ENCODE data around the gene KRTAP10-6.
"Not testable (repeated sequence)": the region's sequence is repeated elsewhere in the genome, so short reads cannot be mapped to it uniquely, and the experiment has no call there.

KRTAP10-6 gene

DNA sequence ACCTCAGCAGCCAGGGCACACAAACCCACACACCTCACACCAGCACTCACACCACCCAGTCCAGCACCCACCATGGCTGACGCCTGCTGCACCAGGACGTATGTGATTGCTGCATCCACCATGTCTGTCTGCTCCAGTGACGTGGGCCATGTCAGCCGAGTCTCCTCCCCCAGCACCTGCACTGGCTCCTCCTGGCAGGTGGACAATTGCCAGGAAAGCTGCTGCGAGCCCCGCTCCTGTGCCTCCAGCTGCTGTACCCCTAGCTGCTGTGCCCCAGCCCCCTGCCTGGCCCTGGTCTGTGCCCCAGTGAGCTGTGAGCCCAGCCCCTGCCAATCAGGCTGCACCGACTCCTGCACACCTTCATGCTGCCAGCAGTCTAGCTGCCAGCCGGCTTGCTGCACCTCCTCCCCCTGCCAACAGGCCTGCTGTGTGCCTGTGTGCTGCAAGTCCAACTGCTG is 19.8 kb upstream of the KRTAP10-6 start, which contains the start of gene KRTAP10-8:
Gene KRTAP10-8, plus strand, starts transcription at position 51 of the 458 bp plus-strand sequence. Its CDS starts 22 bp downstream, at position 73.
- no peak for ATAC-seq
- TF ChIP-seq GLIS3 (CRISPR knock-in tag; IDR thresholded peaks at IDR 0.05) (no peak), ZFP30 (CRISPR knock-in tag; IDR thresholded peaks at IDR 0.05) (no peak), ISL1 (CRISPR knock-in tag; IDR thresholded peaks at IDR 0.05) (no peak), RARB (CRISPR knock-in tag; IDR thresholded peaks at IDR 0.05) (no peak), SNAI2 (CRISPR knock-in tag; IDR thresholded peaks at IDR 0.05) (no peak), CSDC2 (CRISPR knock-in tag; IDR thresholded peaks at IDR 0.05) (no peak), TOX (CRISPR knock-in tag; IDR thresholded peaks at IDR 0.05; ENCODE audit: borderline replicate concordance) (no peak), ARNTL (CRISPR knock-in tag; IDR thresholded peaks at IDR 0.05; ENCODE audit: borderline replicate concordance, low read depth) (no peak), ZNF70 (CRISPR knock-in tag; IDR thresholded peaks at IDR 0.05) (no peak), ZNF8 (CRISPR knock-in tag; IDR thresholded peaks at IDR 0.05) (no peak), PPARA (CRISPR knock-in tag; IDR thresholded peaks at IDR 0.05; ENCODE audit: borderline replicate concordance) (no peak), OSR1 (CRISPR knock-in tag; IDR thresholded peaks at IDR 0.05) (no peak), BACH2 (CRISPR knock-in tag; IDR thresholded peaks at IDR 0.05; ENCODE audit: borderline replicate concordance) (no peak), ZFP3 (CRISPR knock-in tag; IDR thresholded peaks at IDR 0.05) (no peak), ZNF565 (CRISPR knock-in tag; conservative IDR thresholded peaks at IDR 0.05; ENCODE audit: low read depth) (no peak), ESRRG (CRISPR knock-in tag; IDR thresholded peaks at IDR 0.05) (no peak), ZC3H10 (CRISPR knock-in tag; IDR thresholded peaks at IDR 0.05) (no peak), TCF4 (CRISPR knock-in tag; IDR thresholded peaks at IDR 0.05; ENCODE audit: borderline replicate concordance) (no peak)
- TF ChIP-seq, protein P1, sequence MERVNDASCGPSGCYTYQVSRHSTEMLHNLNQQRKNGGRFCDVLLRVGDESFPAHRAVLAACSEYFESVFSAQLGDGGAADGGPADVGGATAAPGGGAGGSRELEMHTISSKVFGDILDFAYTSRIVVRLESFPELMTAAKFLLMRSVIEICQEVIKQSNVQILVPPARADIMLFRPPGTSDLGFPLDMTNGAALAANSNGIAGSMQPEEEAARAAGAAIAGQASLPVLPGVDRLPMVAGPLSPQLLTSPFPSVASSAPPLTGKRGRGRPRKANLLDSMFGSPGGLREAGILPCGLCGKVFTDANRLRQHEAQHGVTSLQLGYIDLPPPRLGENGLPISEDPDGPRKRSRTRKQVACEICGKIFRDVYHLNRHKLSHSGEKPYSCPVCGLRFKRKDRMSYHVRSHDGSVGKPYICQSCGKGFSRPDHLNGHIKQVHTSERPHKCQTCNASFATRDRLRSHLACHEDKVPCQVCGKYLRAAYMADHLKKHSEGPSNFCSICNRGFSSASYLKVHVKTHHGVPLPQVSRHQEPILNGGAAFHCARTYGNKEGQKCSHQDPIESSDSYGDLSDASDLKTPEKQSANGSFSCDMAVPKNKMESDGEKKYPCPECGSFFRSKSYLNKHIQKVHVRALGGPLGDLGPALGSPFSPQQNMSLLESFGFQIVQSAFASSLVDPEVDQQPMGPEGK (CRISPR knock-in tag; IDR thresholded peaks at IDR 0.05; ENCODE audit: borderline replicate concordance) = no peak
- TF ChIP-seq, protein P2, sequence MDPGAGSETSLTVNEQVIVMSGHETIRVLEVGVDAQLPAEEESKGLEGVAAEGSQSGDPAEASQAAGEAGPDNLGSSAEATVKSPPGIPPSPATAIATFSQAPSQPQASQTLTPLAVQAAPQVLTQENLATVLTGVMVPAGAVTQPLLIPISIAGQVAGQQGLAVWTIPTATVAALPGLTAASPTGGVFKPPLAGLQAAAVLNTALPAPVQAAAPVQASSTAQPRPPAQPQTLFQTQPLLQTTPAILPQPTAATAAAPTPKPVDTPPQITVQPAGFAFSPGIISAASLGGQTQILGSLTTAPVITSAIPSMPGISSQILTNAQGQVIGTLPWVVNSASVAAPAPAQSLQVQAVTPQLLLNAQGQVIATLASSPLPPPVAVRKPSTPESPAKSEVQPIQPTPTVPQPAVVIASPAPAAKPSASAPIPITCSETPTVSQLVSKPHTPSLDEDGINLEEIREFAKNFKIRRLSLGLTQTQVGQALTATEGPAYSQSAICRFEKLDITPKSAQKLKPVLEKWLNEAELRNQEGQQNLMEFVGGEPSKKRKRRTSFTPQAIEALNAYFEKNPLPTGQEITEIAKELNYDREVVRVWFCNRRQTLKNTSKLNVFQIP (CRISPR knock-in tag; IDR thresholded peaks at IDR 0.05; ENCODE audit: borderline replicate concordance, low read depth) = no peak

DNA sequence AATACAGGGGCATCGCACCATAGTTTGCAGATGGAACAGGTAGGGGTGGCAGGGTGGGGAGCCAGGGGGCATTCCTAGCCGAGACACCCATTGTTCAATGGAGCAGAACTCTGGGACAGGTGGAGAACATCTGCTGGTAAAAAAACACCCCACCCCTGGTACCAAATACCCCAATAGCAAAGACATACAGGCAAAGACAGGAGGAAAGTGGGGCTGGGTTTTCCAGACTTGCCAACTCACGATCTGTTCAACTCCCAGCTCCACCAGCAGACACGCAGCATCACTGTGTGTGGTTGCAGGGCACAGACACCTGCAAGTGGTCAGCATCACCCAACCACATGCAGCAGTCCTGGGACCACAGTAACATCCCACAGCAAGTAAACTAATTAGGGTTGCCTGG is 19.2 kb upstream of the KRTAP10-6 start:
- TF ChIP-seq ZFP3 (CRISPR knock-in tag; IDR thresholded peaks at IDR 0.05) (no peak), ZNF565 (CRISPR knock-in tag; conservative IDR thresholded peaks at IDR 0.05; ENCODE audit: low read depth) (no peak), ZNF8 (CRISPR knock-in tag; IDR thresholded peaks at IDR 0.05) (no peak), SNAI2 (CRISPR knock-in tag; IDR thresholded peaks at IDR 0.05) (no peak), BACH2 (CRISPR knock-in tag; IDR thresholded peaks at IDR 0.05; ENCODE audit: borderline replicate concordance) (no peak), ESRRG (CRISPR knock-in tag; IDR thresholded peaks at IDR 0.05) (no peak), RARB (CRISPR knock-in tag; IDR thresholded peaks at IDR 0.05) (no peak), PPARA (CRISPR knock-in tag; IDR thresholded peaks at IDR 0.05; ENCODE audit: borderline replicate concordance) (no peak), CSDC2 (CRISPR knock-in tag; IDR thresholded peaks at IDR 0.05) (no peak), ARNTL (CRISPR knock-in tag; IDR thresholded peaks at IDR 0.05; ENCODE audit: borderline replicate concordance, low read depth) (no peak), ISL1 (CRISPR knock-in tag; IDR thresholded peaks at IDR 0.05) (no peak), ZC3H10 (CRISPR knock-in tag; IDR thresholded peaks at IDR 0.05) (no peak), GLIS3 (CRISPR knock-in tag; IDR thresholded peaks at IDR 0.05) (no peak), ZFP30 (CRISPR knock-in tag; IDR thresholded peaks at IDR 0.05) (no peak)
- TF ChIP-seq, protein P3, sequence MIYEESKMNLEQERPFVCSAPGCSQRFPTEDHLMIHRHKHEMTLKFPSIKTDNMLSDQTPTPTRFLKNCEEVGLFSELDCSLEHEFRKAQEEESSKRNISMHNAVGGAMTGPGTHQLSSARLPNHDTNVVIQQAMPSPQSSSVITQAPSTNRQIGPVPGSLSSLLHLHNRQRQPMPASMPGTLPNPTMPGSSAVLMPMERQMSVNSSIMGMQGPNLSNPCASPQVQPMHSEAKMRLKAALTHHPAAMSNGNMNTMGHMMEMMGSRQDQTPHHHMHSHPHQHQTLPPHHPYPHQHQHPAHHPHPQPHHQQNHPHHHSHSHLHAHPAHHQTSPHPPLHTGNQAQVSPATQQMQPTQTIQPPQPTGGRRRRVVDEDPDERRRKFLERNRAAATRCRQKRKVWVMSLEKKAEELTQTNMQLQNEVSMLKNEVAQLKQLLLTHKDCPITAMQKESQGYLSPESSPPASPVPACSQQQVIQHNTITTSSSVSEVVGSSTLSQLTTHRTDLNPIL (CRISPR knock-in tag; IDR thresholded peaks at IDR 0.05; ENCODE audit: low read depth) = no peak
- TF ChIP-seq, protein P4, sequence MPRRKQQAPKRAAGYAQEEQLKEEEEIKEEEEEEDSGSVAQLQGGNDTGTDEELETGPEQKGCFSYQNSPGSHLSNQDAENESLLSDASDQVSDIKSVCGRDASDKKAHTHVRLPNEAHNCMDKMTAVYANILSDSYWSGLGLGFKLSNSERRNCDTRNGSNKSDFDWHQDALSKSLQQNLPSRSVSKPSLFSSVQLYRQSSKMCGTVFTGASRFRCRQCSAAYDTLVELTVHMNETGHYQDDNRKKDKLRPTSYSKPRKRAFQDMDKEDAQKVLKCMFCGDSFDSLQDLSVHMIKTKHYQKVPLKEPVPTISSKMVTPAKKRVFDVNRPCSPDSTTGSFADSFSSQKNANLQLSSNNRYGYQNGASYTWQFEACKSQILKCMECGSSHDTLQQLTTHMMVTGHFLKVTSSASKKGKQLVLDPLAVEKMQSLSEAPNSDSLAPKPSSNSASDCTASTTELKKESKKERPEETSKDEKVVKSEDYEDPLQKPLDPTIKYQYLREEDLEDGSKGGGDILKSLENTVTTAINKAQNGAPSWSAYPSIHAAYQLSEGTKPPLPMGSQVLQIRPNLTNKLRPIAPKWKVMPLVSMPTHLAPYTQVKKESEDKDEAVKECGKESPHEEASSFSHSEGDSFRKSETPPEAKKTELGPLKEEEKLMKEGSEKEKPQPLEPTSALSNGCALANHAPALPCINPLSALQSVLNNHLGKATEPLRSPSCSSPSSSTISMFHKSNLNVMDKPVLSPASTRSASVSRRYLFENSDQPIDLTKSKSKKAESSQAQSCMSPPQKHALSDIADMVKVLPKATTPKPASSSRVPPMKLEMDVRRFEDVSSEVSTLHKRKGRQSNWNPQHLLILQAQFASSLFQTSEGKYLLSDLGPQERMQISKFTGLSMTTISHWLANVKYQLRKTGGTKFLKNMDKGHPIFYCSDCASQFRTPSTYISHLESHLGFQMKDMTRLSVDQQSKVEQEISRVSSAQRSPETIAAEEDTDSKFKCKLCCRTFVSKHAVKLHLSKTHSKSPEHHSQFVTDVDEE (CRISPR knock-in tag; IDR thresholded peaks at IDR 0.05) = no peak
- ATAC-seq = no peak

DNA sequence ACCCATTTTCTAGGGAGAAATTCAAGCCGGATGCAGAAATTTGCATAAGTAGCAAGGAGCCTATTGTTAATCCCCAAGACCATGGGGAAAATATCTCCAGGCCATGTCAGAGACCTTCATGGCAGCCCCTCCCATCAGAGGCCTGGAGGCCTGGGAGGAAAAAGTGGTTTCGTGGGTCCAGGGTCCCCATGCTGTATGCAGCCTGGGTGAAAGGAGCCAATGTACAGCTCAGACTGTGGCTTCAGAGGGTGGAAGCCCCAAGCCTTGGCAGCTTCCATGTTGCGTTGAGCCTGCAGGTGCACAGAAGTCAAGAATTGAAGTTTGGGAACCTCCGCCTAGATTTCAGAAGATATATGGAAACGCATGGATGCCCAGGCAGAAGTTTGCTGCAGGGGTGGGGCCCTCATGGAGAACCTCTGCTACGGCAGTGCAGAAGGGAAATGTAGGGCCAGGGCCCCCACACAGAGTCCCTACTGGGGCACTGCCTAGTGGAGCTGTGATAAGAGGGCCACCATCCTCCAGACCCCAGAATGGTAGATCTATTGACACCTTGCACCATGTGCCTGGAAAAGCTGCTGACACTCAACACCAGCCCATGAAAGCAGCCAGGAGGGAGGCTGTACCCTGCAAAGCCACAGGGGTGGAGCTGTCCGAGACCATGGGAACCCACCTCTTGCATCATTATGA is 18.0 kb upstream of the KRTAP10-6 start:
- not testable (repeated sequence) for ATAC-seq
